AG04449 (cell line): ENCODE measurements around the gene CRK.
"Not testable (repeated sequence)": the region's sequence is repeated elsewhere in the genome, so short reads cannot be mapped to it uniquely, and the experiment has no call there.

Experiments
- CTCF ChIA-PET: fragments of 350-600 bp; formaldehyde crosslinking; extraction: SDS; loops from one replicate; lab custom pipeline; 2021; ENCODE audit warnings: antibody characterized with exemption; lab: Yijun Ruan, JAX
- POLR2A ChIA-PET: fragments of 400-600, 350-600 bp; formaldehyde crosslinking; extraction: SDS; loops from one replicate; lab custom pipeline; 2020; ENCODE audit warnings: antibody characterized with exemption, inconsistent platforms; lab: Yijun Ruan, JAX
- DNase-seq: peaks from one replicate; pipeline ENCODE4 v3.0.0-alpha.2; 2010; ENCODE audit warnings: low read depth, low spot score
- H3K4me3 ChIP-seq: 2 replicates; pipeline ENCODE4 v1.5.1; 2011; ENCODE audit warnings: low read depth, mild to moderate bottlenecking, control low read depth, low read length
- TF ChIP-seq, protein P1 (sequence below): IDR thresholded peaks from one replicate; pipeline ENCODE4 v1.5.1; 2011; ENCODE audit warnings: mild to moderate bottlenecking, moderate library complexity, low read length, control low read depth, inconsistent platforms; ENCODE audit not compliant: insufficient read depth; ENCODE audit errors: missing control alignments

The CRK gene

DNA sequence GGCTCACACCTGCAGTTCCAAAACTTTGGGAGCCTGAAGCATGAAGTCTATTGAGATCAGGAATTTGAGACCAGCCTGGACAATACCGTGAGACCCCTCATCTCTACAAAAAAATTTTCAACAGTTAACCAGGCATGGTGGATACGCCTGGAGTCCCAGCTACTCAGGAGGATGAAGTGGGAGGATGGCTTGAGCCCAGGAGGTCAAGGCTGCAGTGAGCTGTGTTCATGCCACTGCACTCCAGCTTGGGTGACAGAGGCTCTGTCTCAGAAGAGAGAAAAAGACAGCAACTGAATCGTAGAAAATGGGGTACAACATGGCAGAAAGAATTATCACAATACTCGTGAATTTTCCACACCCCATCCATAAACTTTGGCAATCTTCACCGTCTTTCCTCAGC lies 3.2 kb downstream of the CRK start:
- CTCF ChIA-PET, result interaction anchor here (2.6 to 8.2 kb wide), 2 partner anchors 9 to 87 kb away, joined by 9 to 35 read pairs; no protein-coding TSS in a partner anchor
- no peak for DNase-seq
- H3K4me3 ChIP-seq, result no peak overlapping the region
- POLR2A ChIA-PET, result no interaction called here
- TF ChIP-seq, protein P1, sequence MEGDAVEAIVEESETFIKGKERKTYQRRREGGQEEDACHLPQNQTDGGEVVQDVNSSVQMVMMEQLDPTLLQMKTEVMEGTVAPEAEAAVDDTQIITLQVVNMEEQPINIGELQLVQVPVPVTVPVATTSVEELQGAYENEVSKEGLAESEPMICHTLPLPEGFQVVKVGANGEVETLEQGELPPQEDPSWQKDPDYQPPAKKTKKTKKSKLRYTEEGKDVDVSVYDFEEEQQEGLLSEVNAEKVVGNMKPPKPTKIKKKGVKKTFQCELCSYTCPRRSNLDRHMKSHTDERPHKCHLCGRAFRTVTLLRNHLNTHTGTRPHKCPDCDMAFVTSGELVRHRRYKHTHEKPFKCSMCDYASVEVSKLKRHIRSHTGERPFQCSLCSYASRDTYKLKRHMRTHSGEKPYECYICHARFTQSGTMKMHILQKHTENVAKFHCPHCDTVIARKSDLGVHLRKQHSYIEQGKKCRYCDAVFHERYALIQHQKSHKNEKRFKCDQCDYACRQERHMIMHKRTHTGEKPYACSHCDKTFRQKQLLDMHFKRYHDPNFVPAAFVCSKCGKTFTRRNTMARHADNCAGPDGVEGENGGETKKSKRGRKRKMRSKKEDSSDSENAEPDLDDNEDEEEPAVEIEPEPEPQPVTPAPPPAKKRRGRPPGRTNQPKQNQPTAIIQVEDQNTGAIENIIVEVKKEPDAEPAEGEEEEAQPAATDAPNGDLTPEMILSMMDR, result no peak

DNA sequence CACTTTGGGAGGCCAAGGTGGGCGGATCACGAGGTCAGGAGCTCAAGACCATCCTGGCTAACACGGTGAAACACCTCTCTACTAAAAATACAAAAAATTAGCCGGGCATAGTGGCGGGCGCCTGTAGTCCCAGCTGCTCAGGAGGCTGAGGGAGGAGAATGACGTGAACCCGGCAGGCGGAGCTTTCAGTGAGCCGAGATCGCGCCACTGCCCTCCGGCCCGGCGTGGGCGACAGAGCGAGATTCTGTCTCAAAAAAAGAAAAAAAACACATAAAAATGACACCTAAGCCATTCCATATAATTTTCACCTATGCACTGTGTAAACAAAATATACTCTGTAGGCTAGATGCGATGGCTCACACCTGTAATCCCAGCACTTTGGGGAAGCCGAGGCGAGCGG lies 5.8 kb downstream of the CRK start:
- CTCF ChIA-PET, result interaction anchor here (1.1 to 8.2 kb wide), 3 partner anchors 9 to 84 kb away, joined by 3 to 35 read pairs (median 4); no protein-coding TSS in a partner anchor
- H3K4me3 ChIP-seq, DNase-seq, POLR2A ChIA-PET: not testable (repeated sequence)

DNA sequence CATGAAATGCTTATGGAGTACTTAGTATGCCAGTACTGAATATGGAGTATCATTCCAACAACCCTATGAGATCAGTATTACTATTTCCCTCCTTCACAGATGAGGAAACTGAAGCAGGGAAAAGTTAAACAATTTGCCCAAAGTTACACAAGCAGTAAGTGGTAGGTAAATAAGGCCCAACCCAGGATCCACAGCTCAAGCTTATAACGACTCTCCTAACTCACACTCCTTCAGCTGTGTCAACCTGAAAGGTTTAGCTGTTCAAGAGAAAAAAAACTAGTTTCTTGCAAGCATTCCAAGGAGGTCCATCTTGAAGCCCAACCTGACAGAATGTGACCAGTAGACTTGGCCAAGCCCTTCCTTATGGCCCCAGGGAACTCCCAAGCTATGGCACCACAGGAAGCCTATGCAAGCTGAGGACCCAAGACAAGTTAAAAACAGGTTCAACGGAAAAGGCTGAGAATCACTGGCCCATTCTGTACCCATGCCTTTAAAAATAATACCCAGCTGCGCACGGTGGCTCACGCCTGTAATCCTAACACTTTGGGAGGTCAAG lies 6.5 kb downstream of the CRK start:
- no peak for DNase-seq
- CTCF ChIA-PET, result interaction anchor here (1.5 to 8.2 kb wide), 2 partner anchors 8 to 83 kb away, joined by 4 to 35 read pairs; no protein-coding TSS in a partner anchor
- TF ChIP-seq, protein P1, result no peak
- POLR2A ChIA-PET, result interaction anchor here (1.1 kb wide), 1 partner anchor 11 kb away, joined by 6 read pairs; no protein-coding TSS in a partner anchor
- H3K4me3 ChIP-seq, result no peak overlapping the region

DNA sequence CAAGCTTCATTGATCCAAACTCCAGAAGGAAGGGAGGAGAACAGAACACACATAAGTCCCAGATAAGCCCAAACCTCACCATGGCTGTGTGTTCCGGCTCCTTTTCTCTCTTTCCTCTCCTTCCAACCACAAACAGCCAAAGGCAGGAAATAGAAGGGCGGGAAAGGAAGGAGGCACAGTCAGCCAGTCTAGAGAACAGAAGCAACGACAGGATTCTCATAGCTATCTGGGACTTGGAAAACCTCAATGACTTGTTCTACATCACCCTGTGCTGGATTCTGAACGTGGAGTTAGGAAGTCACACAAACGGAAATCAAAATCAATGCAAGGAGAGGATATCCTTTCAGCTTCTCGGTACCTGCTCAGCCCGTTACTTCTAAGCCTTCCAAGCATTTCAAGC lies 9.0 kb downstream of the CRK start:
- ChIA-PET CTCF (interaction anchor here (0.6 to 1.2 kb wide), 2 partner anchors 54 to 82 kb away, joined by 3 to 5 read pairs; no protein-coding TSS in a partner anchor), POLR2A (no interaction called here)
- DNase-seq, result no peak
- H3K4me3 ChIP-seq, result no peak overlapping the region
- TF ChIP-seq, protein P1, result no peak

DNA sequence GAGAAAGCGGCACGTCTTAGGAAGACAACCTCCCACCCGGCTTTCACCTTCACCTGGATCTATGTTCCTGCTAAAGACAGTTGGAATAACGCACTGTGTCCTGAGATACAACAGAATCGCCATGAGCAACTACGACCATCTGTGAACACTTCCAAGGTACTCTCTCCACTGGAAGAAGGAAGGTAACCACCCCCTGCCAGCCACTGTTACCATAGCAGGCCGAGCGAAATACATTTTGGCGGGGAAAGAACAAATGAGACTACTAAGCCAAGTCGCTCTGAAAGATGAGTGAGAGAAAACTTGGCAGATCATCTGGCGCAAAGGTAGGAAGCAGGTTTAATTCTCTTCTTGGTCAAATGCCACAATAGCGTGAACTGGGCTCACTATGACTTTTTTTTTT lies 9.8 kb downstream of the CRK start:
- no peak for DNase-seq
- TF ChIP-seq, protein P1, result no peak
- H3K4me3 ChIP-seq, result no peak overlapping the region
- ChIA-PET POLR2A (no interaction called here), CTCF (interaction anchor here (0.6 to 1.2 kb wide), 2 partner anchors 54 to 81 kb away, joined by 3 to 5 read pairs; no protein-coding TSS in a partner anchor)

DNA sequence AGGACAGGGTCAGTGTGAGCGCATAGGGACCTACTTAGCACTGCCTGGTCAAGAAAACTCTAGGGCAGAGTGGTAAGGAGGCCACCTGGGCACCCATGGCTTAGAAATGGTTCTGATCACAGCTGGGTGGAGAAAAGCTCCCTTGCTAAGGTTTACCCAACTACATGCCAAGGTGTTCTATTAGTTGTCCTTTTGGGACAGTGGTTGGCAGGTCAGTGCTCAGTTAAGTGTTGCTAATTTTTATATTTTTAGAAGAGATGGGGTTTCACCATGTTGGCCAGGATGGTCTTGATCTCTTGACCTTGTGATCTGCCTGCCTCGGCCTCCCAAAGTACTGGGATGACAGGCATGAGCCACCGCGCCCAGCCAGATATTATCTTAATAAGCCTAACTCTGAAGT lies 10.3 kb downstream of the CRK start:
- POLR2A ChIA-PET, H3K4me3 ChIP-seq, DNase-seq, CTCF ChIA-PET: not testable (repeated sequence)

DNA sequence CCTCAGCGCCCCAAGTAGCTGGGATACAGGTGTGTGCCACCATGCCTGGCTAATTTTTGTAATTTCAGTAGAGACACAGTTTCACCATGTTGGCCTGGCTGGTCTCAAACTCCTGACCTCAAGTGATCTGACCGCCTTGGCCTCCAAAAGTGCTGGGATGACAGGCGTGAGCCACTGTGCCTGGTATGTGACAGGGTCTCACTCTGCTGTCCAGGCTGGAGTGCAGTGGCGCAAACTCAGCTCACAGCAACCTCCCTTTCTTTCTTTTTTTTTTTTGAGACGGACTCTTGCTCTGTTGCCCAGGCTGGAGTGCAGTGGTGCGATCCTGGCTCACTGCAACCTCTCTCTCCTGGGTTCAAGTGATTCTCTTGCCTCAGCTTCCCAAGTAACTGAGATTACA lies 13.3 kb downstream of the CRK start:
- POLR2A ChIA-PET, DNase-seq, H3K4me3 ChIP-seq: not testable (repeated sequence)
- CTCF ChIA-PET, result interaction anchor here (1.4 kb wide), 1 partner anchor 78 kb away, joined by 3 read pairs; no protein-coding TSS in a partner anchor

DNA sequence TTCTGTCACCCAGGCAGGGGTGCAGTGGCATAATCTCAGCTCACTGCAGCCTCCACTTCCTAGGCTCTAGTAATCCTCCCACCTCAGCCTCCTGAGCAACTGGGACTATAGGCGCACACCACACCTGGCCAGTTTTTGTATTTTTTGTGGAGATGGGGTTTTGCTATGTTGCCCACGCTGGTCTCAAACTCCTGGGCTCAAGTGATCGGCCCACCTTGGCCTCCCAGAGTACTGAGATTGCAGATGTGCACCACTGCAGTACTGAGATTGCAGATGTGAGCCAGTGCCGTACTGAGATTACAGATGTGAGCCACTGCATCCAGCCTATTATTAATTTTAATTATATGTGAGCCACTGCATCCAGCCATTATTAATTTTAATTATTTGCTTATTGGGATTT lies 13.8 kb downstream of the CRK start:
- no peak overlapping the region for H3K4me3 ChIP-seq
- ChIA-PET POLR2A (no interaction called here), CTCF (interaction anchor here (1.4 kb wide), 1 partner anchor 77 kb away, joined by 3 read pairs; no protein-coding TSS in a partner anchor)
- no peak for DNase-seq
- TF ChIP-seq, protein P1, result no peak
